Esophagus muscularis mucosa (tissue), 3 donors: ENCODE measurements around the gene ARFRP1.

Experiments
- CTCF ChIP-seq, 3 experiments: fragments of 200-600 bp in 2 of 3; fragments of 450-650 bp in 1 of 3; sonication (generic) in 2 of 3; IDR thresholded peaks; one replicate each; pipeline ENCODE4 v1.5.1; 2017 to 2019; ENCODE audit warnings: antibody characterized with exemption in 3 of 3, mild to moderate bottlenecking in 2 of 3, moderate library complexity in 1 of 3
- POLR2AphosphoS5 ChIP-seq, 2 donors: sonication (generic); formaldehyde crosslinking; IDR thresholded peaks; one replicate each; pipeline ENCODE4 v1.6.1; 2017; ENCODE audit warnings: antibody characterized with exemption in 2 of 2

GRCh38 chr20:63733579-63734081 is 25.9 kb upstream of the ARFRP1 start:
- no peak for TF ChIP-seq POLR2AphosphoS5 (IDR thresholded peaks at IDR 0.05)
- TF ChIP-seq CTCF (IDR thresholded peaks at IDR 0.05), result no peak
